DOHH2 (cell line): ENCODE data around the gene TLCD5.

Experiments used
- H3F3A ChIP-seq: fragments of 200-600 bp; sonication (generic), shearing (Covaris generic); 2 replicates; pipeline ENCODE4 v1.6.0; 2016; ENCODE audit warnings: antibody characterized with exemption, mild to moderate bottlenecking; ENCODE audit not compliant: control insufficient read depth, insufficient read depth
- H3K27ac ChIP-seq: fragments of 200-600 bp; sonication (generic); 2 replicates; pipeline ENCODE4 v1.5.1; 2014; ENCODE audit warnings: low read depth, mild to moderate bottlenecking, low read length, moderate library complexity
- H3K27me3 ChIP-seq: fragments of 200-600 bp; sonication (generic); 2 replicates; pipeline ENCODE4 v1.6.1; 2014; ENCODE audit warnings: mild to moderate bottlenecking, low read length, mixed read lengths; ENCODE audit not compliant: control insufficient read depth
- H3K36me3 ChIP-seq: fragments of 200-600 bp; sonication (generic); 2 replicates; pipeline ENCODE4 v1.6.1; 2014; ENCODE audit warnings: mild to moderate bottlenecking, low read length, moderate library complexity, mixed read lengths; ENCODE audit not compliant: control insufficient read depth
- H3K4me1 ChIP-seq: fragments of 200-600 bp; sonication (generic); 2 replicates; pipeline ENCODE4 v1.6.1; 2014; ENCODE audit warnings: mild to moderate bottlenecking, low read length, mixed read lengths; ENCODE audit not compliant: control insufficient read depth
- H3K4me2 ChIP-seq: fragments of 200-600 bp; sonication (generic); 2 replicates; pipeline ENCODE4 v1.6.0; 2014; ENCODE audit warnings: mild to moderate bottlenecking, low read length, moderate library complexity
- H3K4me3 ChIP-seq: fragments of 200-600 bp; sonication (generic); 2 replicates; pipeline ENCODE4 v1.5.1; 2014; ENCODE audit warnings: mild to moderate bottlenecking, low read length, mixed read lengths
- H3K79me2 ChIP-seq: fragments of 200-600 bp; sonication (generic); 2 replicates; pipeline ENCODE4 v1.6.1; 2014; ENCODE audit warnings: mild to moderate bottlenecking, low read length, mixed read lengths; ENCODE audit not compliant: control insufficient read depth
- H3K9me2 ChIP-seq: fragments of 200-600 bp; sonication (generic); replicated peaks from 2 replicates; pipeline ENCODE4 v1.6.1; 2014; ENCODE audit warnings: mild to moderate bottlenecking, low read length, mixed read lengths; ENCODE audit not compliant: control insufficient read depth
- H3K9me3 ChIP-seq: fragments of 200-600 bp; sonication (generic); 2 replicates; pipeline ENCODE4 v1.6.1; 2014; ENCODE audit warnings: antibody characterized with exemption, low read length, mixed read lengths; ENCODE audit not compliant: control insufficient read depth, insufficient read depth
- H4K20me1 ChIP-seq: fragments of 200-600 bp; sonication (generic); 2 replicates; pipeline ENCODE4 v1.6.0; 2014; ENCODE audit warnings: low read depth, mild to moderate bottlenecking, antibody characterized with exemption, low read length, moderate library complexity; ENCODE audit not compliant: control insufficient read depth, insufficient read depth
- CTCF ChIP-seq: fragments of 200-600 bp; sonication (generic); IDR thresholded peaks from one replicate; pipeline ENCODE4 v1.5.1; 2014; ENCODE audit warnings: antibody characterized with exemption, mild to moderate bottlenecking, low read depth, low read length; ENCODE audit not compliant: poor library complexity, severe bottlenecking
- EZH2phosphoT487 ChIP-seq: fragments of 200-600 bp; sonication (generic); IDR thresholded peaks from 2 replicates; pipeline ENCODE4 v1.6.1; 2017; ENCODE audit warnings: borderline replicate concordance, mild to moderate bottlenecking, antibody characterized with exemption, low read length, moderate library complexity, mixed read lengths

Gene TLCD5

GRCh38 chr11:120336641-120337354, 11.7 kb downstream of the TLCD5 start:
- H3K4me3 ChIP-seq, result peak overlapping the region; percentile 75
- peak overlapping the region; percentile 69 for H3K4me2 ChIP-seq
- H3K36me3 ChIP-seq, result no peaks in the 10 kb centered on the region
- H3K4me1 ChIP-seq, result peaks cover 27% of the 10 kb centered on the region
- no peak for TF ChIP-seq CTCF
- 0 out of 2 replicates have a peak, but pooled peaks have one; percentile 40 for TF ChIP-seq EZH2phosphoT487
- peaks cover 43% of the 10 kb centered on the region for H3K79me2 ChIP-seq
- peaks cover 9% of the 10 kb centered on the region for H3F3A ChIP-seq
- H3K9me3 ChIP-seq, result no peaks in the 10 kb centered on the region
- no peaks in the 10 kb centered on the region for H3K9me2 ChIP-seq
- H4K20me1 ChIP-seq, result peaks cover 20% of the 10 kb centered on the region
- H3K27me3 ChIP-seq, result peaks cover 42% of the 10 kb centered on the region
- H3K27ac ChIP-seq, result no peak overlapping the region

- peaks cover under 1% of the 10 kb centered on the region; the same call in 1 of the 2 replicates for H3K9me3 ChIP-seq
- TF ChIP-seq EZH2phosphoT487 (no peak), CTCF (no peak)
- peak overlapping the region; percentile 69 for H3K4me2 ChIP-seq
- H3K27me3 ChIP-seq, result peaks cover 49% of the 10 kb centered on the region
- H3K79me2 ChIP-seq, result peaks cover 47% of the 10 kb centered on the region
- no peaks in the 10 kb centered on the region for H3K9me2 ChIP-seq
- H3K4me1 ChIP-seq, result peaks cover 27% of the 10 kb centered on the region
- no peak overlapping the region for H3K27ac ChIP-seq
- H3F3A ChIP-seq, result peaks cover 9% of the 10 kb centered on the region
- H4K20me1 ChIP-seq, result peaks cover 20% of the 10 kb centered on the region
- H3K36me3 ChIP-seq, result no peaks in the 10 kb centered on the region
- H3K4me3 ChIP-seq, result peak overlapping the region; percentile 75
Measured at GRCh38 chr11:120337355-120338106, 12.4 kb downstream of the TLCD5 start.

- H3K4me2 ChIP-seq, result peak overlapping the region; percentile 69
- TF ChIP-seq CTCF, result no peak
- TF ChIP-seq EZH2phosphoT487, result no peak
- H3F3A ChIP-seq, result peaks cover 9% of the 10 kb centered on the region
- peaks cover 22% of the 10 kb centered on the region for H4K20me1 ChIP-seq
- peaks cover 5% of the 10 kb centered on the region; the same call in 1 of the 2 replicates for H3K9me3 ChIP-seq
- H3K36me3 ChIP-seq, result no peaks in the 10 kb centered on the region
- no peaks in the 10 kb centered on the region for H3K9me2 ChIP-seq
- H3K79me2 ChIP-seq, result peaks cover 51% of the 10 kb centered on the region
- peaks cover 56% of the 10 kb centered on the region for H3K27me3 ChIP-seq
- H3K4me1 ChIP-seq, result peaks cover 29% of the 10 kb centered on the region
- H3K4me3 ChIP-seq, result peak overlapping the region; percentile 75
- H3K27ac ChIP-seq, result no peak overlapping the region
Measured at GRCh38 chr11:120338107-120338933, 13.2 kb downstream of the TLCD5 start.
